GM18499 (cell line): ENCODE results near the gene TJAP1.
"Not testable (repeated sequence)": the region's sequence is repeated elsewhere in the genome, so short reads cannot be mapped to it uniquely, and the experiment has no call there.

Source experiments
- ATAC-seq: cut with Tn5 transposase; IDR thresholded peaks from one replicate; pipeline ENCODE4 v1.9.1; 2021; ENCODE audit warnings: moderate number of reproducible peaks; ENCODE audit not compliant: insufficient read depth, unreplicated experiment

The TJAP1 gene

DNA sequence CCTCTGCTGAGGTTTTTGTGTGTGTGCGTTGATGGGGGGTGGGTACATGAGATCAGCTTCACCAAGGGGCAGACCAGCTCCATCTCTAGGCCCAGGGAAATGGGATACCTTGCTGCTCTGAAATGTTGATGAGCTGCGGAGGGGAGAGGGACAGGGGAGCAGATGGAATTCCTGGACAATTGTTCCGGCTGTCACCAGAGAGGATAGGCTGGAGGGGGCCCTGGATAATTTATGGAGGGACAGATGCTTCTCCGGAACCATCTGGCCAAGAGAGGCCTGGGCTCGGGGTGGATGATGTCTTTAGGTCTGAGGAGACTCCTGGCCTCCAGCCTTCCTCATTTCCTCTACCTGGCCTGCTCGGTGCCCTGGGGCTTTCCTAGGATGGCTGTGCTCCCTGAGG lies 1.9 kb upstream of the TJAP1 start:
- ATAC-seq = no peak

DNA sequence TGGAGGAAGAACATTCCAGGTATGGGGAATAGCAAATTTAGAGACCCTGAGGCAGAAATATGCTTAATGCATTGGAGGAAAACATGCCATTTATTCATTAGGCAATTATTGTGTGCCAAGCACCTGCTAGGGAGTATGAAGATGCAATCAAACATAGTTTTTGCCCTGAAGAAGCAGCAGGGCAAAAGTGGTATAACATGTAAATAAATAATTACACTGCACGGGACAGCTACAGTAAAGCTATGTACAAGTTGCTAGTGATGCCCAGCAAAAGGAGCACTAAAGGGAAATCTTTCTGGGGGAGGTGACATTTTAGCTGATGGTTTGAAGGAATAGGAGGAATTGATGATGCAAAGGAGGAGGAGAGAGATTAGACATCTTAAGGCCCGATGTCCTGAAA lies 624 bp upstream of the TJAP1 start:
- ATAC-seq = no peak

GRCh38 chr6:43478008-43478372 lies 620 bp downstream of the TJAP1 start:
- ATAC-seq = no peak

- ATAC-seq = no peak
These were observed 3.7 kb downstream of the TJAP1 start for GRCh38 chr6:43481075-43481474.

- ATAC-seq = no peak
These were observed 4.3 kb downstream of the TJAP1 start for GRCh38 chr6:43481591-43482236.

- ATAC-seq = no peak
These were observed 11.4 kb downstream of the TJAP1 start for GRCh38 chr6:43488667-43489276.

DNA sequence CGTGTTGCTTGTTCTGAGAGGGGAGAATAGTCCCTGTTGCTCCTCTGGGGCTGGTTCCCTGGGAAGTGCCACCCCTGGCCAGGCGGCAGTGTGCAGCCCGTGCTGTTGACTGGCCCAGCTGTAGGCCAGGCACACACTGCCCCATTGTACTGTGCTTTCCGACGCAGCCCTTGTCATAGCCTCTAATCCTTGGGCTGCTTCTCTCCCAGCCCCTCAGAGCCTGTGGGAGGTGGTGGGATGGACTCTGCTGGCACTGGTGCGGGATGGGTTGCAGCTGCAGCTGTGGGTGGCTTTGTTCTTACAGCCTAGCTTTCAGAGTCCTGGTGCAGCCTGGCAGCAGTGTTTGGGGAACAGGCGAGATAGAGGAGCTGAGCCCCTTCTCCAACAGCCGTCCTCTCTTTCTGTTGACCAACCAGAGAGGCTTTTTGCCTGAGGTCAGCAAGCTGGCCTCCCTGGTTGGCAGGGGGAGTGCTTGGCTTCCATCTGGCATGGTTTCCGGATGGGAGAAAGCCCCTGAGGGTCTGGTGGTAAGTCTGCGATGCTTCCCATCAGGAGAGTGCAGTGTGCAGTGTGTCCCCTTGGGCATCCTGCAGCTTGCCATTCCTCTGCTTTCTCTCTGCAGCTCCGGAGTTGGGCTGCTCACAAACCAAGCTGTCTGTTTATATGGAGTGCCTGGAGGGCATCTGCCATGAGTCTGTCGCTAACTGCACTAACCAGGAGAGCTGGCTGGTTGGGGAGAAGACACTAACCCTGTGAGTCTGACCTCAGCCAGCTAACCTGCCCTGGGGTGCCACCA lies 12.1 kb downstream of the TJAP1 start:
- ATAC-seq = no peak

- no peak for ATAC-seq
These were observed 13.2 kb downstream of the TJAP1 start for GRCh38 chr6:43490523-43490939.

GRCh38 chr6:43491750-43492661 lies 14.6 kb downstream of the TJAP1 start:
- no peak for ATAC-seq

DNA sequence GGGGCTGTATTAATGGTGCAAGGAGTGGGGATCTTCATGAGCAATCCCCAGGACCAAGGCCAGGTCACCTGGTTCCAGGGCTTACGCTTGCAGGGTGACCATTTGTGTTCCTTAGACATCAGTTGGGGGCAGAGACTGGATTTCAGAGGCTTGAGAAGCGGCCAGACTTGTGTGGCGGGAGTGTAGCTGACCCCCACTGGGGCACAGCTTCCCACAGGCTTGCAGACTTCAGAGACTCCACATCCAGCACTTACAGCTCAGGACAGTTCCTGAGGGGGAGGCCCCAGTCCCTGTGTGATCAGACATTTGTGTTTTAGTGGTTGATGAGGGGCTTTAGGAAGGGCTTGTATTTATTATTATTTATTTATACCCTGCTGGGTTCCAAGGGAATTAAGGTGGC lies 15.3 kb downstream of the TJAP1 start:
- no peak for ATAC-seq

GRCh38 chr6:43493230-43493629 lies 15.9 kb downstream of the TJAP1 start:
- ATAC-seq = no peak

- no peak for ATAC-seq
These were observed 16.5 kb downstream of the TJAP1 start for GRCh38 chr6:43493833-43494232.

DNA sequence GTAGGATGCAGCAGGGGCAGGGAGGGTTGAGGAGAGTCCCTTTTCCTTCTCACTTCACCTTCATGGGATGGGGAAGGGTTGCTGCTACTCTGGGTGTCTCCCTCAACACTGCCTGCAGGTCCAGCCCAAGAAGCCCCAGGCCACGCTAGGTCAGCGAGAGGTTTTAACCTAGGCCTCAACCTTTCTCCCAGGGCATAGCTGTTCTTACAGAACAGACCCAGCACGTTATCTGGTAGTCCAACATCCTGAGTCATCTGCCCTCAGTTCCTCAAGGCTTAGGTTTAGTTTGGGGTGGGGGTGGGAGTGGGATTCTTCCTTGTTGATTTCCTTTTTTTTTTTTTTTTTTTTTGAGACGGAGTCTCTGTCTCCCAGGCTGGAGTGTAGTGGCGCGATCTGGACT lies 17.0 kb downstream of the TJAP1 start:
- ATAC-seq = no peak

GRCh38 chr6:43494766-43495165 lies 17.4 kb downstream of the TJAP1 start:
- no peak for ATAC-seq

DNA sequence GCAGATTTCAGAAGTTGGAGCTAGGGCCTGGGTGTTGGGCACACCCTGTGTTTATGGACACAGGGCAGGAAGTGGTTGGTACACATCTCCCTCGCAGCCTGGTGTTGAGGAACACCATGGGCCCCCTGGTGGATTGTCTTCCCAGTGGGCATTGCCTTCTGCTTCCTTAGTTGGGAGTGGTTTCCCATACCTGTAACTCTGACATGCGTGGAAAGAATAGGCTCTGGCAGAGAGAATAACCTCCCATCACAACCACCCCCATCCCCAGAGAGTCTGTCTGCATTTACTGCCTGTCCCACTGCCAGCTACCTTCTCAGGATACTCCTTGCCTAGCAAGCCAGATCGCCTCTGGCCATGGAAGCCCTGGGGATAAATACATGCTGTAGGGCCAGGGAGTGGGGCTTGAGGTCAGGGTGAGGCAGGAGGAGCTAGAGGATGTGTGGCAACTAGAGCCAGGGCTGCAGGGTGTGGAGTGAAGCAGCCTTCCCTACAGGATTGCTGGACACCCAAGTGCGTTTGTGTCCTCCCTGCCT lies 18.1 kb downstream of the TJAP1 start:
- ATAC-seq = no peak

GRCh38 chr6:43496370-43497128 lies 19.2 kb downstream of the TJAP1 start:
- no peak for ATAC-seq

GRCh38 chr6:43497129-43497396 lies 19.7 kb downstream of the TJAP1 start:
- no peak for ATAC-seq

- no peak for ATAC-seq
These were observed 20.3 kb downstream of the TJAP1 start for GRCh38 chr6:43497689-43498088.

GRCh38 chr6:43498291-43498690 lies 20.9 kb downstream of the TJAP1 start:
- ATAC-seq = not testable (repeated sequence)
